Uterus (tissue), 4 donors: Measurements from ENCODE around the gene CCDC174. TPM values are rescaled to one million over a fixed set of nuclear protein-coding genes. Genes with fewer than 3 reads are reported as not detected.

Source experiments
- DNase-seq, 2 donors: peaks; one replicate each; pipeline ENCODE4 v3.0.0-alpha.2; 2019 to 2020
- H3K27ac ChIP-seq, 2 donors: fragments of 200-600 bp; sonication (generic); 1 replicate in 1 of 2; 2 replicates in 1 of 2; pipeline ENCODE4 v1.5.1; 2016 to 2018
- H3K27me3 ChIP-seq, 2 donors: fragments of 200-600 bp; sonication (generic); one replicate each; pipeline ENCODE4 v1.5.1; 2018 to 2019; ENCODE audit warnings: control low read depth in 1 of 2
- H3K36me3 ChIP-seq, 2 donors: fragments of 200-600 bp; sonication (generic); one replicate each; pipeline ENCODE4 v1.5.1; 2019; ENCODE audit warnings: control low read depth in 1 of 2
- H3K4me1 ChIP-seq, 2 donors: fragments of 200-600 bp; sonication (generic); one replicate each; pipeline ENCODE4 v1.5.1; 2018 to 2019; ENCODE audit warnings: control low read depth in 1 of 2
- H3K4me3 ChIP-seq, 2 donors: fragments of 200-600 bp; sonication (generic); 1 replicate in 1 of 2; 2 replicates in 1 of 2; pipeline ENCODE4 v1.5.1; 2018 to 2019; ENCODE audit warnings: mild to moderate bottlenecking in 1 of 2
- H3K9me3 ChIP-seq, 2 donors: fragments of 200-600 bp; sonication (generic); one replicate each; pipeline ENCODE4 v1.5.1; 2019; ENCODE audit warnings: control low read depth in 1 of 2
- POLR2A ChIP-seq, 2 donors: fragments of 450-650 bp; IDR thresholded peaks; one replicate each; pipeline ENCODE4 v1.6.1; 2016; ENCODE audit warnings: antibody characterized with exemption in 2 of 2, mild to moderate bottlenecking in 1 of 2, moderate library complexity in 1 of 2
- intact Hi-C: fragments of 100-400 bp; cut with DNase I; formaldehyde crosslinking; loops from one replicate; pipeline ENCODE4 v1.15.1; 2023; ENCODE audit warnings: low total_unique reads
- total RNA-seq, 4 donors: library from RNA; depleted of rRNA in 3 of 4; stranded (reverse); fragments of >200 nt in 3 of 4; gene quantifications; one replicate each; pipeline versions ENCODE4 v1.1.0 to v1.2.4, GENCODE V29; 2014 to 2023
- TF ChIP-seq, protein P1 (sequence below), 4 experiments: fragments of 200-600 bp in 2 of 4; fragments of 450-650 bp in 2 of 4; sonication (generic) in 2 of 4; IDR thresholded peaks; one replicate each; pipeline ENCODE4 v1.5.1; 2016 to 2019; ENCODE audit warnings: antibody characterized with exemption in 4 of 4, mild to moderate bottlenecking in 2 of 4, moderate library complexity in 1 of 4
- donor health status: DM: yes; HTN: yes; CAD: no.

CCDC174 gene
- total RNA-seq, 4 donors from 2014 or later, result 5.3 to 33.1 (median 14.4) TPM

GRCh38 chr3:14688525-14688924 is 37.0 kb downstream of the CCDC174 start:
- no peak for DNase-seq
- no peaks in the 10 kb centered on the region for H3K36me3 ChIP-seq
- no peaks in the 10 kb centered on the region for H3K4me1 ChIP-seq
- no peak for TF ChIP-seq POLR2A (IDR thresholded peaks at IDR 0.05)
- TF ChIP-seq, protein P1, sequence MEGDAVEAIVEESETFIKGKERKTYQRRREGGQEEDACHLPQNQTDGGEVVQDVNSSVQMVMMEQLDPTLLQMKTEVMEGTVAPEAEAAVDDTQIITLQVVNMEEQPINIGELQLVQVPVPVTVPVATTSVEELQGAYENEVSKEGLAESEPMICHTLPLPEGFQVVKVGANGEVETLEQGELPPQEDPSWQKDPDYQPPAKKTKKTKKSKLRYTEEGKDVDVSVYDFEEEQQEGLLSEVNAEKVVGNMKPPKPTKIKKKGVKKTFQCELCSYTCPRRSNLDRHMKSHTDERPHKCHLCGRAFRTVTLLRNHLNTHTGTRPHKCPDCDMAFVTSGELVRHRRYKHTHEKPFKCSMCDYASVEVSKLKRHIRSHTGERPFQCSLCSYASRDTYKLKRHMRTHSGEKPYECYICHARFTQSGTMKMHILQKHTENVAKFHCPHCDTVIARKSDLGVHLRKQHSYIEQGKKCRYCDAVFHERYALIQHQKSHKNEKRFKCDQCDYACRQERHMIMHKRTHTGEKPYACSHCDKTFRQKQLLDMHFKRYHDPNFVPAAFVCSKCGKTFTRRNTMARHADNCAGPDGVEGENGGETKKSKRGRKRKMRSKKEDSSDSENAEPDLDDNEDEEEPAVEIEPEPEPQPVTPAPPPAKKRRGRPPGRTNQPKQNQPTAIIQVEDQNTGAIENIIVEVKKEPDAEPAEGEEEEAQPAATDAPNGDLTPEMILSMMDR (IDR thresholded peaks at IDR 0.05), result no peak
- H3K27ac ChIP-seq, result no peak overlapping the region
- intact Hi-C loops, result loop anchor here (10.0 kb wide), 1 partner anchor 96 kb away; no protein-coding TSS in a partner anchor
- H3K9me3 ChIP-seq, result no peaks in the 10 kb centered on the region
- no peaks in the 10 kb centered on the region for H3K27me3 ChIP-seq
- no peak overlapping the region for H3K4me3 ChIP-seq

- TF ChIP-seq, protein P1 (IDR thresholded peaks at IDR 0.05), result no peak
- no peak for TF ChIP-seq POLR2A (IDR thresholded peaks at IDR 0.05)
- H3K27me3 ChIP-seq, result no peaks in the 10 kb centered on the region
- intact Hi-C loops, result loop anchor here (10.0 kb wide), 1 partner anchor 95 kb away; no protein-coding TSS in a partner anchor
- H3K36me3 ChIP-seq, result no peaks in the 10 kb centered on the region
- H3K9me3 ChIP-seq, result no peaks in the 10 kb centered on the region
- no peak overlapping the region for H3K27ac ChIP-seq
- H3K4me3 ChIP-seq, result no peak overlapping the region
- no peak for DNase-seq
- no peaks in the 10 kb centered on the region for H3K4me1 ChIP-seq
These were observed 37.9 kb downstream of the CCDC174 start for GRCh38 chr3:14689247-14689980.

DNA sequence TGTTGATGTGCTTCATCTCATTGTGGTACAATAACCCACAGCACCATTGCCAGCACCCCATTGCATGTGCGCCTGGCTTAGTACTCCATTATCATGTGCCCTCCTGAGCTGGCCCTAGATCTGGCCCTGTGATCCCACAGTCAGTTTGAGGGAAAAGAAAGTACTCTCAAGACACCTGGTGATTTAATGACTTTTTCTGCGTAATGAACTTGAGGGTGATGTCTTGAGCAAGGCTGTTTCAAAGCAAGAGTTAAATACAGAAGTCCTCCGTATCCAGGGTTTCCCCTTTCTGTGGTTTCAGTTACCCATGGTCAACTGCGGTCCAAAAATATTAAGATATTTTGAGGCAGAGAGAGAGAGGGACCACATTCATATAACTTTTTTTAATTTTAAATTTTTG is 39.7 kb downstream of the CCDC174 start:
- Histone ChIP-seq H3K36me3 (no peaks in the 10 kb centered on the region), H3K9me3 (no peaks in the 10 kb centered on the region), H3K27me3 (no peaks in the 10 kb centered on the region), H3K4me1 (no peaks in the 10 kb centered on the region), H3K4me3 (no peak overlapping the region), H3K27ac (no peak overlapping the region)
- intact Hi-C loops, result no loop called here
- TF ChIP-seq, protein P1 (IDR thresholded peaks at IDR 0.05), result no peak
- DNase-seq, result no peak

DNA sequence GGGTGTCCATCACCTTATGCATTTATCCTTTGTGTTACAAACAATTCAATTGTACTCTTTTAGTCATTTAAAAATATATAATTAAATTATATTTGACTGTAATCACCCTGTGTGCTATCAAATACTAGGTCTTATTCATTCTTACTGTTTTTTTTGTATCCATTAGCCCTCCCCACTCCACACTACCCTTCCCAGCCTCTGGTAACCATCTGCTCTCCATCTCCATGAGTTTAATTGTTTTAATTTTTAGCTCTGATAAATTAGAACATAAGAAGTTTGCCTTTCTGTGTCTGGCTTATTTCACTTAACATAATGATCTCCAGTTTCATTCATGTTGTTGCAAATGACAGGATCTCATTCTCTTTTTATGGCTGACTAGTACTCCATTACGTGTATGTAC is 40.2 kb downstream of the CCDC174 start:
- Histone ChIP-seq H3K4me1 (no peaks in the 10 kb centered on the region), H3K36me3 (no peaks in the 10 kb centered on the region), H3K27me3 (no peaks in the 10 kb centered on the region), H3K27ac (no peak overlapping the region), H3K4me3 (no peak overlapping the region), H3K9me3 (no peaks in the 10 kb centered on the region)
- TF ChIP-seq, protein P1 (IDR thresholded peaks at IDR 0.05), result no peak
- no peak for TF ChIP-seq POLR2A (IDR thresholded peaks at IDR 0.05)
- DNase-seq, result no peak
- intact Hi-C loops, result no loop called here

GRCh38 chr3:14698601-14699244 is 47.2 kb downstream of the CCDC174 start:
- intact Hi-C loops, result no loop called here
- no peaks in the 10 kb centered on the region for H3K36me3 ChIP-seq
- TF ChIP-seq POLR2A (IDR thresholded peaks at IDR 0.05), result no peak
- TF ChIP-seq, protein P1 (IDR thresholded peaks at IDR 0.05), result no peak
- DNase-seq, result no peak
- no peaks in the 10 kb centered on the region for H3K9me3 ChIP-seq
- no peaks in the 10 kb centered on the region for H3K27me3 ChIP-seq
- H3K27ac ChIP-seq, result no peak overlapping the region
- H3K4me3 ChIP-seq, result no peak overlapping the region
- no peaks in the 10 kb centered on the region for H3K4me1 ChIP-seq
